Effector memory CD8-positive, alpha-beta T cell (primary cell): ENCODE results near the gene GIPC1.
A peak's percentile ranks its signal among the peaks of the same experiment; 100 is the strongest.
"Not testable (repeated sequence)": the region's sequence is repeated elsewhere in the genome, so short reads cannot be mapped to it uniquely, and the experiment has no call there.

Source experiments
- ATAC-seq: fragments of 150-1000 bp; cut with Tn5 transposase; replicated peaks from 2 replicates; pipeline ENCODE4 v1.10.0; 2021; ENCODE audit warnings: mild to moderate bottlenecking, moderate library complexity
- DNase-seq, 3 experiments: peaks; one replicate each; pipeline ENCODE4 v3.0.0; 2021
- H3K27ac Mint-ChIP-seq, 2 donors: one replicate each; pipeline ENCODE4 v1.8.0; 2022; ENCODE audit warnings: mild to moderate bottlenecking in 2 of 2, mixed read lengths in 2 of 2, moderate library complexity in 2 of 2
- H3K27me3 Mint-ChIP-seq, 2 donors: one replicate each; pipeline ENCODE4 v1.8.0; 2022; ENCODE audit warnings: mixed read lengths in 2 of 2
- H3K36me3 Mint-ChIP-seq: one replicate; pipeline ENCODE4 v1.8.0; 2022; ENCODE audit warnings: mild to moderate bottlenecking, moderate library complexity, mixed read lengths; ENCODE audit not compliant: insufficient read depth
- H3K4me1 Mint-ChIP-seq, 2 donors: one replicate each; pipeline ENCODE4 v1.8.0; 2022; ENCODE audit warnings: low read depth in 2 of 2, mixed read lengths in 2 of 2
- H3K4me3 Mint-ChIP-seq, 2 donors: one replicate each; pipeline ENCODE4 v1.8.0; 2022; ENCODE audit warnings: mild to moderate bottlenecking in 2 of 2, mixed read lengths in 2 of 2, moderate library complexity in 2 of 2
- H3K9me3 Mint-ChIP-seq, 2 donors: one replicate each; pipeline ENCODE4 v1.8.0; 2022; ENCODE audit warnings: mixed read lengths in 2 of 2

GIPC1 gene

GRCh38 chr19:14512406-14512961 is 16.6 kb upstream of the GIPC1 start:
- no peaks in the 10 kb centered on the region for H3K9me3 Mint-ChIP-seq
- peaks cover 28% of the 10 kb centered on the region in 2 donors for H3K4me1 Mint-ChIP-seq
- no peaks in the 10 kb centered on the region for H3K27me3 Mint-ChIP-seq
- DNase-seq = no peak
- no peak overlapping the region for H3K4me3 Mint-ChIP-seq
- ATAC-seq = no peak
- peaks cover 82% of the 10 kb centered on the region for H3K36me3 Mint-ChIP-seq
- H3K27ac Mint-ChIP-seq = peak overlapping the region; percentile 72 to 98

- Mint-ChIP-seq H3K27ac (peak overlapping the region; percentile 55 to 60), H3K27me3 (no peaks in the 10 kb centered on the region), H3K9me3 (no peaks in the 10 kb centered on the region), H3K36me3 (peaks cover 77% of the 10 kb centered on the region), H3K4me3 (peak overlapping the region in 1 of 2 donors; percentile 53), H3K4me1 (peaks cover 28 to 29% of the 10 kb centered on the region in 2 donors)
- ATAC-seq = no peak
- no peak for DNase-seq
Measured at GRCh38 chr19:14511229-14511593, 15.3 kb upstream of the GIPC1 start.

GRCh38 chr19:14510311-14511228 is 14.6 kb upstream of the GIPC1 start:
- H3K4me3 Mint-ChIP-seq = peak overlapping the region in 1 of 2 donors; percentile 53
- H3K27me3 Mint-ChIP-seq = no peaks in the 10 kb centered on the region
- no peaks in the 10 kb centered on the region for H3K9me3 Mint-ChIP-seq
- peaks cover 74% of the 10 kb centered on the region for H3K36me3 Mint-ChIP-seq
- H3K4me1 Mint-ChIP-seq = peaks cover 27 to 29% of the 10 kb centered on the region in 2 donors
- DNase-seq = no peak
- H3K27ac Mint-ChIP-seq = peak overlapping the region in 1 of 2 donors; percentile 59
- ATAC-seq = no peak

- H3K27me3 Mint-ChIP-seq = no peaks in the 10 kb centered on the region
- ATAC-seq (no peak), DNase-seq (no peak)
- H3K4me3 Mint-ChIP-seq = peak overlapping the region; percentile 65 to 71
- H3K36me3 Mint-ChIP-seq = peaks cover 55% of the 10 kb centered on the region
- no peaks in the 10 kb centered on the region for H3K9me3 Mint-ChIP-seq
- H3K4me1 Mint-ChIP-seq = peaks cover 22 to 29% of the 10 kb centered on the region in 2 donors
- H3K27ac Mint-ChIP-seq = peak overlapping the region; percentile 78 to 94
Measured at GRCh38 chr19:14507704-14508542, 12.0 kb upstream of the GIPC1 start.

- Mint-ChIP-seq H3K9me3 (no peaks in the 10 kb centered on the region), H3K36me3 (peaks cover 35% of the 10 kb centered on the region), H3K4me1 (peaks cover 23 to 29% of the 10 kb centered on the region in 2 donors), H3K4me3 (peak overlapping the region; percentile 46 to 71), H3K27ac (peak overlapping the region; percentile 78 to 89), H3K27me3 (no peaks in the 10 kb centered on the region)
- peak; percentile 70 to 73 (median 72) for DNase-seq
- ATAC-seq = peak; percentile 45
Measured at GRCh38 chr19:14505488-14506239, 9.7 kb upstream of the GIPC1 start.

GRCh38 chr19:14504575-14504974 is 8.6 kb upstream of the GIPC1 start:
- H3K27ac Mint-ChIP-seq, H3K4me3 Mint-ChIP-seq, ATAC-seq, H3K27me3 Mint-ChIP-seq, DNase-seq, H3K9me3 Mint-ChIP-seq: not testable (repeated sequence)
- H3K4me1 Mint-ChIP-seq = peaks cover 23 to 29% of the 10 kb centered on the region in 2 donors
- H3K36me3 Mint-ChIP-seq = peaks cover 27% of the 10 kb centered on the region

- DNase-seq (no peak), ATAC-seq (no peak)
- H3K27ac Mint-ChIP-seq = peak overlapping the region in 1 of 2 donors; percentile 85
- no peaks in the 10 kb centered on the region for H3K9me3 Mint-ChIP-seq
- peaks cover 23% of the 10 kb centered on the region for H3K36me3 Mint-ChIP-seq
- no peak overlapping the region for H3K4me3 Mint-ChIP-seq
- peaks cover 23 to 29% of the 10 kb centered on the region in 2 donors for H3K4me1 Mint-ChIP-seq
- H3K27me3 Mint-ChIP-seq = no peaks in the 10 kb centered on the region
Measured at GRCh38 chr19:14503285-14503684, 7.4 kb upstream of the GIPC1 start.

- ATAC-seq (no peak), DNase-seq (no peak)
- Mint-ChIP-seq H3K9me3 (no peaks in the 10 kb centered on the region), H3K27ac (no peak overlapping the region), H3K36me3 (peaks cover 26% of the 10 kb centered on the region), H3K27me3 (no peaks in the 10 kb centered on the region), H3K4me1 (peaks cover 23 to 27% of the 10 kb centered on the region in 2 donors), H3K4me3 (no peak overlapping the region)
Measured at GRCh38 chr19:14502334-14503092, 6.6 kb upstream of the GIPC1 start.

GRCh38 chr19:14497228-14497921 is 1.4 kb upstream of the GIPC1 start:
- no peaks in the 10 kb centered on the region for H3K27me3 Mint-ChIP-seq
- no peak overlapping the region for H3K27ac Mint-ChIP-seq
- H3K9me3 Mint-ChIP-seq = no peaks in the 10 kb centered on the region
- DNase-seq = no peak
- H3K4me1 Mint-ChIP-seq = peaks cover 22 to 24% of the 10 kb centered on the region in 2 donors
- H3K4me3 Mint-ChIP-seq = peak overlapping the region in 1 of 2 donors; percentile 82
- H3K36me3 Mint-ChIP-seq = peaks cover 11% of the 10 kb centered on the region
- no peak for ATAC-seq

GRCh38 chr19:14496834-14497227 is 904 bp upstream of the GIPC1 start:
- ATAC-seq (no peak), DNase-seq (no peak)
- H3K27me3 Mint-ChIP-seq = no peaks in the 10 kb centered on the region
- peaks cover 22 to 23% of the 10 kb centered on the region in 2 donors for H3K4me1 Mint-ChIP-seq
- H3K27ac Mint-ChIP-seq = peak overlapping the region; percentile 74 to 79
- peaks cover 11% of the 10 kb centered on the region for H3K36me3 Mint-ChIP-seq
- H3K9me3 Mint-ChIP-seq = no peaks in the 10 kb centered on the region
- peak overlapping the region; percentile 82 to 83 for H3K4me3 Mint-ChIP-seq

- H3K27ac Mint-ChIP-seq = peak overlapping the region; percentile 72 to 82
- no peak for ATAC-seq
Measured at GRCh38 chr19:14495672-14496028, 277 bp downstream of the GIPC1 start.

More at GRCh38 chr19:14495672-14496028, 277 bp downstream of the GIPC1 start:
- no peaks in the 10 kb centered on the region for H3K27me3 Mint-ChIP-seq
- H3K9me3 Mint-ChIP-seq = no peaks in the 10 kb centered on the region
- H3K4me1 Mint-ChIP-seq = peaks cover 22 to 23% of the 10 kb centered on the region in 2 donors
- DNase-seq = no peak
- H3K4me3 Mint-ChIP-seq = peak overlapping the region; percentile 82 to 83
- peaks cover 14% of the 10 kb centered on the region for H3K36me3 Mint-ChIP-seq
